HG03457 (cell line): Measurements from ENCODE around the gene ATP6AP2.
A peak's percentile ranks its signal among the peaks of the same experiment; 100 is the strongest.
"Not testable (repeated sequence)": the region's sequence is repeated elsewhere in the genome, so short reads cannot be mapped to it uniquely, and the experiment has no call there.

Source experiments
- ATAC-seq: cut with Tn5 transposase; IDR thresholded peaks from one replicate; pipeline ENCODE4 v1.9.1; 2021; ENCODE audit warnings: moderate number of reproducible peaks; ENCODE audit not compliant: unreplicated experiment

The ATP6AP2 gene

GRCh38 chrX:40575411-40575810, 5.4 kb upstream of the ATP6AP2 start:
- not testable (repeated sequence) for ATAC-seq

GRCh38 chrX:40576291-40576690, 4.5 kb upstream of the ATP6AP2 start:
- no peak for ATAC-seq

GRCh38 chrX:40578039-40578695, 2.6 kb upstream of the ATP6AP2 start:
- ATAC-seq, result no peak

GRCh38 chrX:40579141-40579540, 1.6 kb upstream of the ATP6AP2 start:
- no peak for ATAC-seq

- peak; percentile 36 for ATAC-seq
Observed at GRCh38 chrX:40579900-40580536, 752 bp upstream of the ATP6AP2 start.

GRCh38 chrX:40581336-40581920, 658 bp downstream of the ATP6AP2 start:
- no peak for ATAC-seq

- ATAC-seq, result not testable (repeated sequence)
Observed at GRCh38 chrX:40582178-40582577, 1.4 kb downstream of the ATP6AP2 start.

- ATAC-seq, result no peak
Observed at GRCh38 chrX:40582811-40583210, 2.0 kb downstream of the ATP6AP2 start.

GRCh38 chrX:40587623-40588022, 6.9 kb downstream of the ATP6AP2 start:
- not testable (repeated sequence) for ATAC-seq

GRCh38 chrX:40589616-40590321, 9.0 kb downstream of the ATP6AP2 start:
- ATAC-seq, result not testable (repeated sequence)

- ATAC-seq, result no peak
Observed at GRCh38 chrX:40603446-40603845, 22.7 kb downstream of the ATP6AP2 start.

- ATAC-seq, result no peak
Observed at GRCh38 chrX:40607381-40607780, 26.6 kb downstream of the ATP6AP2 start.

- no peak for ATAC-seq
Observed at GRCh38 chrX:40612511-40612910, 31.7 kb downstream of the ATP6AP2 start.

GRCh38 chrX:40615976-40616375, 35.2 kb downstream of the ATP6AP2 start:
- ATAC-seq, result no peak

GRCh38 chrX:40617566-40617965, 36.8 kb downstream of the ATP6AP2 start:
- no peak for ATAC-seq

- no peak for ATAC-seq
Observed at GRCh38 chrX:40622479-40623138, 41.8 kb downstream of the ATP6AP2 start.

GRCh38 chrX:40623139-40623536, 42.4 kb downstream of the ATP6AP2 start, which contains the start of gene MPC1L:
Gene MPC1L (plus strand): TSS chrX:40623428. CDS start chrX:40623566, 138 bp downstream.
- no peak for ATAC-seq

GRCh38 chrX:40623665-40624064, 42.9 kb downstream of the ATP6AP2 start:
- ATAC-seq, result no peak

- no peak for ATAC-seq
Observed at GRCh38 chrX:40625294-40625693, 44.5 kb downstream of the ATP6AP2 start.

- ATAC-seq, result no peak
Observed at GRCh38 chrX:40628506-40628905, 47.7 kb downstream of the ATP6AP2 start.

- ATAC-seq, result no peak
Observed at GRCh38 chrX:40632199-40632598, 51.4 kb downstream of the ATP6AP2 start.
